ENCODE results near the gene APOBEC3F. TPM values are rescaled to one million over a fixed set of nuclear protein-coding genes. Genes with fewer than 3 reads are reported as not detected.

APOBEC3F gene
- total and polyA plus RNA-seq, 10 of the 15 experiments (the other 5 are each of a cell fraction or from before 2014, with no cell fraction given): 7.4 to 29.1 (median 12.8) TPM

DNA sequence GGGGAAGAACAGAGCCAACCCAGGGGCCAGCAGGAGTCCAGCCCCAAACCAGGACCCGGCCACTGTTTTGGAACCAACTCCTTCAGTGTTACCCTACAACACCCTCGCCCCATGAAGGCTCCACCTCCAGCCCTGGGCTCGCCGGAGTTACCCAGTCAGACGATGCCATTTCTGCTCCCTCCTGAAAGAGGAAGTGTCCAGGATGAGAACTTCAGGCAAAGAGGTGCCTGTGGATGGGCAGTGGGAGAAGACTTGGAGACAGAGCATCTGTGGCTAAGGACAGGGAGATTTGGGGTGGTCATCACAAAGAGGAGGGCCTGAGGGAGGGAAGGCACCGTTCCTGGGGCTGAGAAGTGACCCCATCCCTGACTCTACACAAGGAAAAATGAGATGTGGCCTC is 44.6 kb upstream of the APOBEC3F start:
- no peaks in the 10 kb centered on the region for H3K27me3 ChIP-seq (replicated peaks in 1 of 2; ENCODE audit: control insufficient read depth in 2 of 2, insufficient read depth in 2 of 2, low read length in 1 of 2)
- POLR2A ChIA-PET: no interaction called here
- RAD21 ChIA-PET (ENCODE audit: unreplicated experiment): no interaction called here
- in situ Hi-C loops (cut with MboI) (no loop called here), intact Hi-C loops (cut with micrococcal nuclease; ENCODE audit: unreplicated experiment) (no loop called here)
- H3K36me3 ChIP-seq (ENCODE audit: control insufficient read depth in 2 of 2, insufficient read depth in 2 of 2, low read length in 1 of 2): no peaks in the 10 kb centered on the region
- no peaks in the 10 kb centered on the region for H4K20me1 ChIP-seq (ENCODE audit: control insufficient read depth, insufficient read depth)
- DNase-seq (ENCODE audit: low read depth, low spot score) (no peak), FAIRE-seq (no peak), ATAC-seq (no peak)
- no peak overlapping the region for H3K27ac ChIP-seq (ENCODE audit: control insufficient read depth, insufficient read depth)
- H3K9me3 ChIP-seq (replicated peaks; ENCODE audit: control insufficient read depth, insufficient read depth, low read length): peaks cover 4% of the 10 kb centered on the region; the same call in 1 of the 3 replicates
- no peak overlapping the region for H3K4me2 ChIP-seq (ENCODE audit: control insufficient read depth, insufficient read depth)
- TF ChIP-seq ZNF274 (IDR thresholded peaks at IDR 0.05; ENCODE audit: insufficient read depth, insufficient read length): no peak
- TF ChIP-seq PML (IDR thresholded peaks at IDR 0.05; ENCODE audit: low read length): no peak
- no peak for TF ChIP-seq BRCA1 (IDR thresholded peaks at IDR 0.05; ENCODE audit: low read depth, low read length)
- TF ChIP-seq, protein P1, sequence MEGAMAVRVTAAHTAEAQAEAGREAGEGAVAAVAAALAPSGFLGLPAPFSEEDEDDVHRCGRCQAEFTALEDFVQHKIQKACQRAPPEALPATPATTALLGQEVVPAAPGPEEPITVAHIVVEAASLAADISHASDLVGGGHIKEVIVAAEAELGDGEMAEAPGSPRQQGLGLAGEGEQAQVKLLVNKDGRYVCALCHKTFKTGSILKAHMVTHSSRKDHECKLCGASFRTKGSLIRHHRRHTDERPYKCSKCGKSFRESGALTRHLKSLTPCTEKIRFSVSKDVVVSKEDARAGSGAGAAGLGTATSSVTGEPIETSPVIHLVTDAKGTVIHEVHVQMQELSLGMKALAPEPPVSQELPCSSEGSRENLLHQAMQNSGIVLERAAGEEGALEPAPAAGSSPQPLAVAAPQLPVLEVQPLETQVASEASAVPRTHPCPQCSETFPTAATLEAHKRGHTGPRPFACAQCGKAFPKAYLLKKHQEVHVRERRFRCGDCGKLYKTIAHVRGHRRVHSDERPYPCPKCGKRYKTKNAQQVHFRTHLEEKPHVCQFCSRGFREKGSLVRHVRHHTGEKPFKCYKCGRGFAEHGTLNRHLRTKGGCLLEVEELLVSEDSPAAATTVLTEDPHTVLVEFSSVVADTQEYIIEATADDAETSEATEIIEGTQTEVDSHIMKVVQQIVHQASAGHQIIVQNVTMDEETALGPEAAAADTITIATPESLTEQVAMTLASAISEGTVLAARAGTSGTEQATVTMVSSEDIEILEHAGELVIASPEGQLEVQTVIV (IDR thresholded peaks at IDR 0.05; ENCODE audit: borderline replicate concordance, partially characterized antibody): no peak
- TF ChIP-seq HDAC2 (IDR thresholded peaks at IDR 0.05): no peak
- TF ChIP-seq, protein P2, sequence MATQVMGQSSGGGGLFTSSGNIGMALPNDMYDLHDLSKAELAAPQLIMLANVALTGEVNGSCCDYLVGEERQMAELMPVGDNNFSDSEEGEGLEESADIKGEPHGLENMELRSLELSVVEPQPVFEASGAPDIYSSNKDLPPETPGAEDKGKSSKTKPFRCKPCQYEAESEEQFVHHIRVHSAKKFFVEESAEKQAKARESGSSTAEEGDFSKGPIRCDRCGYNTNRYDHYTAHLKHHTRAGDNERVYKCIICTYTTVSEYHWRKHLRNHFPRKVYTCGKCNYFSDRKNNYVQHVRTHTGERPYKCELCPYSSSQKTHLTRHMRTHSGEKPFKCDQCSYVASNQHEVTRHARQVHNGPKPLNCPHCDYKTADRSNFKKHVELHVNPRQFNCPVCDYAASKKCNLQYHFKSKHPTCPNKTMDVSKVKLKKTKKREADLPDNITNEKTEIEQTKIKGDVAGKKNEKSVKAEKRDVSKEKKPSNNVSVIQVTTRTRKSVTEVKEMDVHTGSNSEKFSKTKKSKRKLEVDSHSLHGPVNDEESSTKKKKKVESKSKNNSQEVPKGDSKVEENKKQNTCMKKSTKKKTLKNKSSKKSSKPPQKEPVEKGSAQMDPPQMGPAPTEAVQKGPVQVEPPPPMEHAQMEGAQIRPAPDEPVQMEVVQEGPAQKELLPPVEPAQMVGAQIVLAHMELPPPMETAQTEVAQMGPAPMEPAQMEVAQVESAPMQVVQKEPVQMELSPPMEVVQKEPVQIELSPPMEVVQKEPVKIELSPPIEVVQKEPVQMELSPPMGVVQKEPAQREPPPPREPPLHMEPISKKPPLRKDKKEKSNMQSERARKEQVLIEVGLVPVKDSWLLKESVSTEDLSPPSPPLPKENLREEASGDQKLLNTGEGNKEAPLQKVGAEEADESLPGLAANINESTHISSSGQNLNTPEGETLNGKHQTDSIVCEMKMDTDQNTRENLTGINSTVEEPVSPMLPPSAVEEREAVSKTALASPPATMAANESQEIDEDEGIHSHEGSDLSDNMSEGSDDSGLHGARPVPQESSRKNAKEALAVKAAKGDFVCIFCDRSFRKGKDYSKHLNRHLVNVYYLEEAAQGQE (IDR thresholded peaks at IDR 0.05; ENCODE audit: low read depth, low read length): no peak
- no peak for TF ChIP-seq STAT1 (conservative IDR thresholded peaks at IDR 0.05)
- no peak for TF ChIP-seq PAX5 (IDR thresholded peaks at IDR 0.05; ENCODE audit: borderline replicate concordance, low read depth, low read length)
- no peak for TF ChIP-seq FOXM1 (IDR thresholded peaks at IDR 0.05; ENCODE audit: low read depth, low read length)
- no peak for TF ChIP-seq RAD21 (IDR thresholded peaks at IDR 0.05; ENCODE audit: insufficient read depth, low read depth, low read length)
- no peak for TF ChIP-seq POLR2AphosphoS2 (IDR thresholded peaks at IDR 0.05; ENCODE audit: low read depth, low read length)
- TF ChIP-seq ZBED1 (IDR thresholded peaks at IDR 0.05; ENCODE audit: borderline replicate concordance): no peak
- TF ChIP-seq, protein P3, sequence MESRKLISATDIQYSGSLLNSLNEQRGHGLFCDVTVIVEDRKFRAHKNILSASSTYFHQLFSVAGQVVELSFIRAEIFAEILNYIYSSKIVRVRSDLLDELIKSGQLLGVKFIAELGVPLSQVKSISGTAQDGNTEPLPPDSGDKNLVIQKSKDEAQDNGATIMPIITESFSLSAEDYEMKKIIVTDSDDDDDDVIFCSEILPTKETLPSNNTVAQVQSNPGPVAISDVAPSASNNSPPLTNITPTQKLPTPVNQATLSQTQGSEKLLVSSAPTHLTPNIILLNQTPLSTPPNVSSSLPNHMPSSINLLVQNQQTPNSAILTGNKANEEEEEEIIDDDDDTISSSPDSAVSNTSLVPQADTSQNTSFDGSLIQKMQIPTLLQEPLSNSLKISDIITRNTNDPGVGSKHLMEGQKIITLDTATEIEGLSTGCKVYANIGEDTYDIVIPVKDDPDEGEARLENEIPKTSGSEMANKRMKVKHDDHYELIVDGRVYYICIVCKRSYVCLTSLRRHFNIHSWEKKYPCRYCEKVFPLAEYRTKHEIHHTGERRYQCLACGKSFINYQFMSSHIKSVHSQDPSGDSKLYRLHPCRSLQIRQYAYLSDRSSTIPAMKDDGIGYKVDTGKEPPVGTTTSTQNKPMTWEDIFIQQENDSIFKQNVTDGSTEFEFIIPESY (IDR thresholded peaks at IDR 0.05): no peak
- 60% methylated on average over 6 of the region's 6 CpGs for WGBS (ENCODE audit: insufficient coverage, insufficient replicate concordance, low lambda C conversion rate, missing lambda C conversion rate)
- CTCF ChIA-PET: interaction anchor here (0.9 to 1.7 kb wide), 4 partner anchors 12 to 127 kb away, joined by 3 to 8 read pairs (median 4); no protein-coding TSS in a partner anchor
- H3K9ac ChIP-seq (ENCODE audit: control insufficient read depth, insufficient read depth, low read length): no peak overlapping the region
- SMC1A ChIA-PET (ENCODE audit: uncharacterized antibody, unreplicated experiment): no interaction called here
- BruUV-seq (replicated peaks): no TSS peak
- H3K4me3 ChIP-seq: no peak overlapping the region
- no peak overlapping the region for H2AFZ ChIP-seq (ENCODE audit: control insufficient read depth, low read depth, low read length)
- H3K4me1 ChIP-seq (ENCODE audit: control insufficient read depth, insufficient read depth, low read length): peaks cover 4% of the 10 kb centered on the region
- no peaks in the 10 kb centered on the region for H3K79me2 ChIP-seq (ENCODE audit: control insufficient read depth, insufficient read depth, low read length)
